ENCODE data around the gene S100A16.
"Not testable (repeated sequence)": the region's sequence is repeated elsewhere in the genome, so short reads cannot be mapped to it uniquely, and the experiment has no call there.

The S100A16 gene

DNA sequence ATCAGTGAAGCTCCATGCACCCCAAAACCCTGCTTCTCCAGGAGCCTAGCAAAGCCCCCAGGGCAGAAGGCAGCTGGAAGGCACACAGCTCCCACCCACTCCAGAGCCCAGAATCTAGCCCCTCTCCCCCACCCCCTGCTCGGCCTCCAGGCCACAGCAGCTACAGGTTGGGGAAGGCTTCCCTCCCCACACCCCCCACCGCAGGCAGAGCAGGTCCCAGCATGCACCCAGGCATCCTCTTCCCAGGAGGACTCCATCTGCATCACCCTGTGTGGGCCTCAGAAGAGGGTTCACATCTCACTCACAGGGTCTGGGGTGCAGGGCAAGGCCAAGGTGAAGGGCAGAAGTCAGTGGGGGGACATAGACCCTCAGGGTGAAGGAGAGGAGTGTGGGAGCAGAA lies 2.5 kb upstream of the S100A16 start:
- no peak for DNase-seq (ENCODE audit: low read depth in 2 of 2)

DNA sequence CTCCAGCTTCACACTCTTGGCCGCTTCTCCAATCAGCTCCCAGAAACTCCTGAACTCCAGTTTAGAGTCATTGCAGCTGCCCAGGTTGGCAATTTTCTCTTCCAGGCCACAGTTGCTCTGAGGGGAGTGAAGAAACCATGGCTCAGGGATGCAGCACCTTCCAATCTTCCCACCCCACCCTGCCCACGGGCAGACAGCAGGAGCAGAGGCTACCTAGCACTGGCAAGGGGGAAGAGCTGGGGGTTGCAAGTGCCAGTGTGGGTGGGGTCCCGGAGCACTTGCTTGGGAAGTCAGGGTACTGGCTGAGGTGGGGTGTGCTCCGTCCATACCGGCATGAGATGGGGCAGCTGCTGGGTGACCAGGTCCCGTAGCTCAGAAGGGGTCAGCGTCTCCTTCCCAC lies 2.0 kb upstream of the S100A16 start:
- no peak for DNase-seq (ENCODE audit: low read depth in 2 of 2)

DNA sequence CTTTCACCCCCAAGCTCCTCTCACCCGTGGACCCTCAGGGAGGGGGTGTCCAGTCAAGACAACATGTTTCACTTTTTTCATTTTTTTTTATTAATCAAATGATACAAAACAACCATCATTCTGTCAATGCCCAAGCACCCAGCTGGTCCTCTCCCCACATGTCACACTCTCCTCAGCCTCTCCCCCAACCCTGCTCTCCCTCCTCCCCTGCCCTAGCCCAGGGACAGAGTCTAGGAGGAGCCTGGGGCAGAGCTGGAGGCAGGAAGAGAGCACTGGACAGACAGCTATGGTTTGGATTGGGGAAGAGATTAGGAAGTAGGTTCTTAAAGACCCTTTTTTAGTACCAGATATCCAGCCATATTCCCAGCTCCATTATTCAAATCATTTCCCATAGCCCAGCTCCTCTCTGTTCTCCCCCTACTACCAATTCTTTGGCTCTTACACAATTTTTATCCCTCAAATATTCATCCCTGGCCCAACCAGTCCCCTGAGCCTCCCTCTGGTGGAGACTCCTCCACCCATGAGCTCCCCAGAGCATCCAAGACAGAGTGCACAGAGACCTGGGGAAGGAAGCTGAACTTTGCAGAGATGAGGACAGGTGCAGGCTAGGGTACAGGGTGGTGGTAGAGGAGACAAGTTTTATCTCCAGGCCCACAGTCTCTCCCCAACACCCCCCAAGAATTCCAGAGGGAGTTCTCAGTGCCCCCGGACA lies 1.4 kb upstream of the S100A16 start:
- DNase-seq (ENCODE audit: low read depth in 2 of 2): no peak

- no peak for DNase-seq (ENCODE audit: low read depth in 2 of 2)
Measured at GRCh38 chr1:153613406-153613805, 469 bp upstream of the S100A16 start.

DNA sequence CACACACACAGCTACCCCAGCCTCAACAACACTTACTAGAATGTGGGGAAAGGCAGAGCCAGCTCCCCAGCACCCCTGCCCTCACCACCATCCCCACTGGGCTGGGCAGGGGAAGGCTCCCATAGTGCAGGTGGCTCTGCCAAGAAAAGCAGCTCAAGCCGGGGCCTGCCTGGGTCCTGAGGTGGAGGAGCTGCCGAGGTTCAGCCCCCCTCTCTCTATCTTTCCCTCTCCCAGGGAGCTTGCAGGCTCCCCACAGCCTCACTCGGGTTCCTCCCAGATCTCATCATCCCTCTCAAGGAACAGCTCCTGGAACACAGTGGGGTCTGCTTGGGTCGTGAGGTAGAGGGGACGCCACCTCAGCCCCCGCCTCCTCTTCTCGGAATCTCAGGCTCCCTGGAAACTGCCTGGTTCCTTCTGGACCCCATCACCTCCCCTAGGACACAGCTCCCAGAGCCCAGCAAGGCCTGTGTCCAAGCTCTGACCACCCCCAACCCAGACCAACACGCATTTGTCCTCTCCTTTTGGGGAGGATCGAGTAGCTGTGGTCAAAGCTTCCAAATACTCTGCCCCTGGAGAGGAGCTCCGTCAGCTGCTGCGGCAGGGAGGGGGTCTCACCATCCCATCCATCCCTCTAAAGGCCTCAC lies 704 bp downstream of the S100A16 start:
- no peak for DNase-seq (ENCODE audit: low read depth in 2 of 2)

DNA sequence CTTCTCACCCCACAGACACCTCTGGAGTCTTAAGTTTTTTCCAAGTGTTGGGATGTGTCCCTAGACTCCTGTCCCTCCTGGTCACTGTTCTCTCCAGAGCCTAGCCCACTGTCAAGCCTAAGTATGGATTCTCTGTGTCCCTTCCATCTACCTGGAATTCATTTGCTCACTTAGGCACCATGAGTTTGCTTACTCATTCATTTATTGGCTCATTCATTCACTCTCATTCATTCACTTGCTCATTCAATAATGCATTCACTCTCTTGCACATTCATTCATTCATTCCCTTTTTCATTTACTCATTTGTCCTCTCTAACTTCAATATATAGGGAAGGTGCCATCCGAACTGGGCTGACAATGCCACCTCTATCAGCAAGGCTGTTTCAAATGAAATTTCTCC lies 1.6 kb downstream of the S100A16 start:
- DNase-seq (ENCODE audit: low read depth in 2 of 2): no peak

- no peak for DNase-seq (ENCODE audit: low read depth in 2 of 2)
Measured at GRCh38 chr1:153610811-153611301, 2.1 kb downstream of the S100A16 start.

DNA sequence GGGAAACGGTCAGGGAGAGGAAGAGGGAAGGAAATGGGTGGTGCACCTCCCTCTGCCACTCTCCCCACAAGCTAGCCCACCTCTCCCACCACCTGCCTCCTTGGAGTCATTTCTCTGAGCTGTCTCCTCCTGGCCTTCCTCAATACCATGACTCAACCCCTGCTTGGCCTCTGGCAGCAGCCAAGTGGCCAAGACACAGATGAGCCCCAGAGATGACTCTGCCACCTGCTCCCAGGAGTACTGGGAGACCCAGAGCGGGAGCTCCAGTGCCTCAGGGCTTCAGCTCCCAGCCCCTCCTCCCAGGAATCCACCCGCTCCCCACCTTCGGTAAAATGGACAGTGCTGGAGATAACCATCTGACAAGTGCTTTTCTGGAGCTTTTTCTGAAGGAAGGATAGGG lies 2.6 kb downstream of the S100A16 start:
- no peak for DNase-seq (ENCODE audit: low read depth in 2 of 2)

- DNase-seq (ENCODE audit: low read depth in 2 of 2): no peak
Measured at GRCh38 chr1:153609585-153609907, 3.4 kb downstream of the S100A16 start.

- DNase-seq (ENCODE audit: low read depth in 2 of 2): no peak
Measured at GRCh38 chr1:153608742-153609584, 4.0 kb downstream of the S100A16 start.

DNA sequence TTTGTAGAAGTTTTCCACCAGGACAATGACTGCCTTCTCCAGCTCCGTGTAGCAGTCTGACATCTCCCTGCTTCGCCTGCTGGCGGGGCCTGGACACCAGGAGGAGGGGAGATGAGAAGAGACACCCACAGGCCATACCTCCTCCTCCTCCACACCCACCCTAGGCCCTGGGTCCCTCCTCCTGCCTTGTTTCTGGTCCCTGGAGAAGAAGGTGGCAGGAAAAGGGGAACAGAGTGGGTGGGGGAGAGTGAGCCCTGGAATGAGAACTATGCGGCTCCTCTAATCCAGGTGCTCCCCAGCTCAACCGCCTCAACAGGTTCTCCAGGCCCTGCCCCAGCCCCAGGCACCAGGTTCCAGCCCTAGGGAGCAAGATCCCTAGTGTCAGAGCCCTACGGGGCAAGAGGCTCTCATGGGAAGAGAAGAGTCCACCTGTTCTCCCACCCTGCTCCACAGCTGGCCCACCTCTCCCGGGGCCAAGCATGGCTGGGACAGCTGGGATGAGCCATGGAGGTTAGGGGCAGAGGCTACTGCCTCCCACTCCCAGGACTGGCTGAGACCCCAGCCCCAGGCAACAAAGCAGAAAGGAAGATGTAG lies 4.8 kb downstream of the S100A16 start:
- no peak for DNase-seq (ENCODE audit: low read depth in 2 of 2)

DNA sequence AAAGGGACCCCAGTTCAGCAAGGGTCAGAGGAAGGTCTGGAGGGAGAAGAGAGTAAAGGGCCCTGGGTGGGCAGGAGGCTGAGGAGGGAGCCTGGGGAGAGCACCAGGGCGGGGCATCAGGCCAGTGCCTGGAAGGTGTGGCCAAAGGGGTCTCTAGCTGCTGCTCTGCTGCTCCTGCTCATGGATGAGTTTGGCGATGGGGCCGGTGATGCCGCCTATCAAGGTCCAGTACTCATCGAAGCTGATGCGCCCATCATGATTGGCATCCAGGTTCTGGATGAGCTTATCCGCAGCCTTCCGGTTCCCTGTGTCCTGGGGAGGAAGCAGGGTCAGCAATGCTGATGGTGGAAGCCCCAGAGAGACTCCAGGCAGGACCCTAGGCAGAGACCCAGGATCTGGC lies 5.6 kb downstream of the S100A16 start:
- no peak for DNase-seq (ENCODE audit: low read depth in 2 of 2)

DNA sequence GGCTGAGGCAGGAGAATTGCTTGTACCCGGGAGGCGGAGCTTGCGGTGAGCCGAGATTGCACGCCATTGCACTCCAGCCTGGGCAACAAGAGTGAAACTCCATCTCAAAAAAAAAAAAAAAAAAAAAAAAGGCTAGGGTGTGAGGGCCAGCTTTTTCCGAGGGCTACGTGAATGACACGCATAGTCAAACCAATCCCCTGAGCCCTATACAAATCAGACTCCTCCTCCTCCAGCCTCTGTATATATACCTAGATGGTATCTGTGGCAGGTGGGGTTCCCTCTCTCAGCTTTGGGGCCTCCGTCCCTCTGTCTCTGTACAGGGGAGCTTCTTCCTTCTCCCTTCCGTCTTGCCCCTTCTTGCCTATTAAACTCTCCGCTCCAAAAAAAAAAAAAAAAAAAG lies 6.7 kb downstream of the S100A16 start:
- no peak for DNase-seq (ENCODE audit: low read depth in 2 of 2)

DNA sequence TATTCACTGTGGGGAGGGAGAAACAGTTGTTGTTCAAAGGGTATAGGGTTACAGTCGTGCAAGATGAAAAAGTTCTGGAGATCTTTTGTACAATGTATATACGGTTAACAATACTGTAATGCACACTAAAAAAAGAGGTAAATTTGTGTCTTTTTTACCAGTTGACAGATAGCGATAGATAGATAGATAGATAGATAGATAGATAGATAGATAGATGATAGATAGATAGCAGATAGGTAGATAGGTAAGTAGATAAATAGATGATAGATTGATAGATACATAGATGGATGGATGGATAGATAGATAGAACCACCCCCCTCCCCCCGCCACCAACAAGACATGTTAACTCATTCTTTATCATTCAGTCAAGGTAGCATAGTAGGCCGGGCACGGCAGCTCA lies 10.2 kb downstream of the S100A16 start:
- no peak for DNase-seq (ENCODE audit: low read depth in 2 of 2)

DNA sequence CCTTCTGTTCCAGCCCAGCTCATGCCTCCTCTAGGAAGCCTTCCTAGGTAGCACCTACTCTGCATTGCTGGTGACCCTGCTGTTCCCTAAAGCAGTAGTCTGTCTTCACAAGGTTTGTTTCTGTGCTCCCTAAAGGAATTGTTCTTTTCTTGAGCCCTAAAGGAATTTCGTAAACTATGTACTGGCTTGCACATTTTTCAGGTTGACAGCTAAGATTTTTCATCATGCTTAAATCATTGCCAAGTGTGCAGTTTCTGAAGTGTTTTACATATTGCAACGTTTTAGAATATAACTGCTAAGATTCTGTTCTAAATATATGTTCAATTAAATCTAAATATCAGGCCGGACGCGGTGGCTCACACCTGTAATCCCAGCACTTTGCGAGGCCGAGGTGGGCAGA lies 13.1 kb downstream of the S100A16 start:
- DNase-seq (ENCODE audit: low read depth in 2 of 2): no peak

- no peak for DNase-seq (ENCODE audit: low read depth in 2 of 2)
Measured at GRCh38 chr1:153598309-153599172, 14.4 kb downstream of the S100A16 start.

- no peak for DNase-seq (ENCODE audit: low read depth in 2 of 2)
Measured at GRCh38 chr1:153597206-153597605, 15.7 kb downstream of the S100A16 start.

DNA sequence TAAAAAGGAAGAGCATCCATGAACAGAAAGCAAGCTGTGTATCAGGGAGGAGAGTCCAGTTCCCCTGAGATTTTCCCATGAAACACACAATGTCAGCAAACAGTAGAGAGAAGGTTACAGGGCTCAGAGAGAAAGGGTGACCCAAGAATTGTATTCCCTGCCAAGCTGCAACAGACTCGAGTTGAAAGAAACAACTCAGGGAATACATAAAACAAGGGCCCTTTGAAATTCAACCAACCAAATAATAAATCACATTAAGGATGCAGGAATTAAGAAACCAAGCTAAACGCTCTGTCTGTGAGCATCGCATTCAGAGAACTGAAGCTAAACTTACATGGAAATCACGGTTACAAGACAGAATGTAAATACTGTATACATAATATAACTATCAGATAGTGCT lies 20.2 kb downstream of the S100A16 start:
- DNase-seq (ENCODE audit: low read depth in 2 of 2): no peak

DNA sequence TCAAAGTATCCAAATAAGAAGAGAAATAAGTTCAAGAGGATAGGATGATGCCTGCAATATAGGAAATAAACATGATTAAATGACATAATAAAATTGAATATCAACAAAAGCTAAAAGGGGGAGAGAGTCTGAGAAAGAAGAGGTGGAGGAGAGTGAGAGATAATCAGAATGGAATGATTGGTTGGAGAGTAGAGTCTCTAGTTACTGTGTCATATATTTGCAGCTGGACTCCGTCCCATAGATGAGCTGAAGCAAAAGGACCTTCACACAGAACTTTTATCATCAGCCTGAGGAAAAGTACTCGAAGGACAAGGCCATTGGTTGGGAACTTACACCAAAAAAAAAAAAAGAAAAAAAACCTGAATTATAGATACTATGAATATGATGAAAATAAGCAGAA lies 24.5 kb downstream of the S100A16 start:
- no peak for DNase-seq (ENCODE audit: low read depth in 2 of 2)

GRCh38 chr1:153588033-153588432 lies 24.9 kb downstream of the S100A16 start:
- DNase-seq (ENCODE audit: low read depth in 2 of 2): not testable (repeated sequence)

- no peak for DNase-seq (ENCODE audit: low read depth in 2 of 2)
Measured at GRCh38 chr1:153587314-153587713, 25.6 kb downstream of the S100A16 start.
